GM21390 (cell line): Measurements from ENCODE around the gene ZNF692.
"Not testable (repeated sequence)": the region's sequence is repeated elsewhere in the genome, so short reads cannot be mapped to it uniquely, and the experiment has no call there.

Source experiments
- ATAC-seq: cut with Tn5 transposase; IDR thresholded peaks from one replicate; pipeline ENCODE4 v1.9.1; 2021; ENCODE audit not compliant: unreplicated experiment

The ZNF692 gene

GRCh38 chr1:248858891-248859889, at the start of gene ZNF692:
Gene ZNF692, minus strand, starts transcription at chr1:248859085. Its CDS starts 776 bp downstream, at chr1:248858309.
- peak; percentile 72 for ATAC-seq

- peak; percentile 24 for ATAC-seq
These were observed 48.1 kb upstream of the ZNF692 start for GRCh38 chr1:248906753-248907661.

- peak; percentile 93 for ATAC-seq
These were observed 47.3 kb upstream of the ZNF692 start, which contains the start of gene PGBD2 for GRCh38 chr1:248906009-248906752. Gene PGBD2, plus strand, starts transcription at chr1:248906235. Its CDS starts 7,628 bp downstream, at chr1:248913863.

- peak; percentile 9 for ATAC-seq
These were observed 46.8 kb upstream of the ZNF692 start for GRCh38 chr1:248905662-248906008.

GRCh38 chr1:248904437-248905216, 45.7 kb upstream of the ZNF692 start:
- ATAC-seq: no peak

- ATAC-seq: no peak
These were observed 42.7 kb upstream of the ZNF692 start for GRCh38 chr1:248901578-248901977.

- no peak for ATAC-seq
These were observed 41.8 kb upstream of the ZNF692 start for GRCh38 chr1:248900637-248901036.

GRCh38 chr1:248897412-248898337, 38.8 kb upstream of the ZNF692 start:
- no peak for ATAC-seq

- no peak for ATAC-seq
These were observed 36.0 kb upstream of the ZNF692 start for GRCh38 chr1:248894837-248895236.

- ATAC-seq: no peak
These were observed 33.7 kb upstream of the ZNF692 start for GRCh38 chr1:248892590-248892989.

GRCh38 chr1:248891758-248892157, 32.9 kb upstream of the ZNF692 start:
- no peak for ATAC-seq

GRCh38 chr1:248890549-248891498, 31.9 kb upstream of the ZNF692 start:
- no peak for ATAC-seq

GRCh38 chr1:248889914-248890243, 31.0 kb upstream of the ZNF692 start:
- ATAC-seq: not testable (repeated sequence)

- no peak for ATAC-seq
These were observed 27.5 kb upstream of the ZNF692 start for GRCh38 chr1:248886237-248886895.

- ATAC-seq: no peak
These were observed 26.8 kb upstream of the ZNF692 start for GRCh38 chr1:248885646-248886045.

- ATAC-seq: no peak
These were observed 25.9 kb upstream of the ZNF692 start for GRCh38 chr1:248884632-248885295.

GRCh38 chr1:248882427-248882826, 23.5 kb upstream of the ZNF692 start:
- ATAC-seq: not testable (repeated sequence)
